HepG2 (cell line): Measurements from ENCODE around the gene TGM3.

Experiments used
- CBX1 ChIP-seq: IDR thresholded peaks from one replicate; pipeline ENCODE4 v1.6.1; 2016; ENCODE audit warnings: antibody characterized with exemption, low read depth
- ELF4 ChIP-seq: sonication (generic); formaldehyde crosslinking; IDR thresholded peaks from 2 replicates; pipeline ENCODE4 v1.5.0; 2020; ENCODE audit warnings: missing genetic modification reagents, mild to moderate bottlenecking, moderate library complexity, borderline replicate concordance
- FOXJ3 ChIP-seq: sonication (generic); formaldehyde crosslinking; IDR thresholded peaks from 2 replicates; pipeline ENCODE4 v1.4.0; 2020; ENCODE audit warnings: missing genetic modification reagents, mild to moderate bottlenecking, borderline replicate concordance
- FOXK1 ChIP-seq: sonication (generic); formaldehyde crosslinking; IDR thresholded peaks from 2 replicates; pipeline ENCODE4 v1.4.0; 2020; ENCODE audit warnings: low read depth, missing genetic modification reagents, borderline replicate concordance
- GLI4 ChIP-seq: sonication (generic); formaldehyde crosslinking; IDR thresholded peaks from 2 replicates; pipeline ENCODE4 v1.5.1; 2020; ENCODE audit warnings: missing genetic modification reagents, mild to moderate bottlenecking, moderate library complexity, borderline replicate concordance
- HDAC2 ChIP-seq: sonication (generic); formaldehyde crosslinking; IDR thresholded peaks from 2 replicates; pipeline ENCODE4 v1.4.0; 2020; ENCODE audit warnings: missing genetic modification reagents
- JUND ChIP-seq: sonication (generic); formaldehyde crosslinking; IDR thresholded peaks from 2 replicates; pipeline ENCODE4 v1.8.0; 2022; ENCODE audit warnings: mild to moderate bottlenecking, missing genetic modification reagents
- POLR2A ChIP-seq, 2 experiments: IDR thresholded peaks; 2 replicates each; pipeline ENCODE4 v1.6.1; 2011; ENCODE audit warnings: low read depth in 2 of 2, low read length in 2 of 2, mild to moderate bottlenecking in 1 of 2, moderate library complexity in 1 of 2; ENCODE audit not compliant: insufficient read depth in 1 of 2
- POLR2AphosphoS5 ChIP-seq: IDR thresholded peaks from 2 replicates; pipeline ENCODE4 v1.6.1; 2012; ENCODE audit warnings: low read depth, low read length
- TARDBP ChIP-seq: sonication (generic); formaldehyde crosslinking; IDR thresholded peaks from 2 replicates; pipeline ENCODE4 v1.8.0; 2022; ENCODE audit warnings: mild to moderate bottlenecking, missing genetic modification reagents
- ZNF276 ChIP-seq: sonication (generic); formaldehyde crosslinking; IDR thresholded peaks from 2 replicates; pipeline ENCODE4 v1.4.0; 2020; ENCODE audit warnings: mild to moderate bottlenecking, low read depth, missing genetic modification reagents
- ZNF556 ChIP-seq: sonication (generic); formaldehyde crosslinking; IDR thresholded peaks from 2 replicates; pipeline ENCODE4 v1.4.0; 2020; ENCODE audit warnings: mild to moderate bottlenecking, missing genetic modification reagents, borderline replicate concordance
- ZNF850 ChIP-seq: sonication (generic); formaldehyde crosslinking; conservative IDR thresholded peaks from 2 replicates; pipeline ENCODE4 v1.9.0; 2021; ENCODE audit warnings: mild to moderate bottlenecking, missing genetic modification reagents
- TF ChIP-seq, protein P1 (sequence below): sonication (generic); formaldehyde crosslinking; IDR thresholded peaks from 2 replicates; pipeline ENCODE4 v1.4.0; 2020; ENCODE audit warnings: missing genetic modification reagents

DNA sequence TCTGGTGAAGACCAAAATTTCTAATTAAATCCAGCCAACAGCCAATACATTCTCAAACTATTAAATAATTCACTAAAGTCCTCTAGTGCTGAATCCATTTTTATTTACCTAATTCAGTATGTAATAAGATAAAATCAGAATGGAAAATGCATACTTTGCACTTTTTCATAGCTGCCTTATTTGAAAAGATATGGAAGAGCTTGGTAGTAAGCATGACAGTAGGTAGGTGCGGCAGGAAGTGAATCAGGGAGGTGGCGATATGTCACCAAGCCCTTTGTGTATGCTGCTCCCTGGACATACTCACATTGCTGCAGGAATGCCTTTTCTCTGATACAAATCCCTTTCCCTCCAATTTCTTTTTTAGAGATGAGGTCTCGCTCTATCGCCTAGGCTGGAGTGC lies 10.2 kb upstream of the TGM3 start:
- TF ChIP-seq ZNF276 (CRISPR knock-in tag) (no peak), FOXK1 (CRISPR knock-in tag) (no peak), GLI4 (CRISPR knock-in tag) (no peak), POLR2A (IDR thresholded peaks at IDR 0.05; ENCODE audit: insufficient read depth in 1 of 2, low read depth in 2 of 2, low read length in 2 of 2) (no peak), POLR2AphosphoS5 (no peak), HDAC2 (CRISPR knock-in tag) (no peak), FOXJ3 (CRISPR knock-in tag) (no peak), ELF4 (CRISPR knock-in tag) (no peak), ZNF850 (CRISPR knock-in tag) (no peak), TARDBP (CRISPR knock-in tag) (no peak), ZNF556 (CRISPR knock-in tag) (no peak), JUND (CRISPR knock-in tag) (no peak), CBX1 (no peak)
- TF ChIP-seq, protein P1, sequence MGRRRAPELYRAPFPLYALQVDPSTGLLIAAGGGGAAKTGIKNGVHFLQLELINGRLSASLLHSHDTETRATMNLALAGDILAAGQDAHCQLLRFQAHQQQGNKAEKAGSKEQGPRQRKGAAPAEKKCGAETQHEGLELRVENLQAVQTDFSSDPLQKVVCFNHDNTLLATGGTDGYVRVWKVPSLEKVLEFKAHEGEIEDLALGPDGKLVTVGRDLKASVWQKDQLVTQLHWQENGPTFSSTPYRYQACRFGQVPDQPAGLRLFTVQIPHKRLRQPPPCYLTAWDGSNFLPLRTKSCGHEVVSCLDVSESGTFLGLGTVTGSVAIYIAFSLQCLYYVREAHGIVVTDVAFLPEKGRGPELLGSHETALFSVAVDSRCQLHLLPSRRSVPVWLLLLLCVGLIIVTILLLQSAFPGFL (CRISPR knock-in tag): no peak
